Lower leg skin (tissue), 4 donors: ENCODE data around the gene APOD. TPM values are rescaled to one million over a fixed set of nuclear protein-coding genes. Genes with fewer than 3 reads are reported as not detected.
"Not testable (repeated sequence)": the region's sequence is repeated elsewhere in the genome, so short reads cannot be mapped to it uniquely, and the experiment has no call there.

ENCODE experiments used
- DNase-seq, 2 donors: peaks; one replicate each; pipeline ENCODE4 v3.0.0-alpha.2; 2019; ENCODE audit warnings: low spot score in 2 of 2
- H3K4me3 ChIP-seq: fragments of 200-600 bp; sonication (generic); 2 replicates; pipeline ENCODE4 v1.5.1; 2017; ENCODE audit warnings: mild to moderate bottlenecking, low read depth; ENCODE audit not compliant: poor library complexity, severe bottlenecking
- CTCF ChIP-seq, 3 donors: fragments of 450-650 bp; IDR thresholded peaks; one replicate each; pipeline ENCODE4 v1.5.1; 2016; ENCODE audit warnings: antibody characterized with exemption in 3 of 3, mild to moderate bottlenecking in 3 of 3, moderate library complexity in 2 of 3
- POLR2A ChIP-seq, 2 donors: fragments of 450-650 bp; IDR thresholded peaks; one replicate each; pipeline ENCODE4 v1.6.1; 2016 to 2017; ENCODE audit warnings: antibody characterized with exemption in 2 of 2, mild to moderate bottlenecking in 1 of 2, moderate library complexity in 1 of 2
- WGBS, 2 donors: methylation state at CpG; one replicate each; pipeline ENCODE4 v1.1.5; 2018; 5-methylcytosine and 5-hydroxymethylcytosine counted together
- intact Hi-C: fragments of 100-400 bp; cut with DNase I; formaldehyde crosslinking; loops from one replicate; pipeline ENCODE4 v1.15.0; 2023; ENCODE audit warnings: low total_unique reads
- total RNA-seq, 4 donors: library from RNA; depleted of rRNA; stranded (reverse); fragments of >200 nt; gene quantifications; one replicate each; pipeline ENCODE4 v1.1.0, GENCODE V29; 2016

Gene APOD
- total RNA-seq, 4 donors from 2014 or later, result 201 to 766 (median 373) TPM

- DNase-seq, H3K4me3 ChIP-seq, intact Hi-C loops: not testable (repeated sequence)
- WGBS, 2 donors, result 78 to 90% methylated on average over 7 of the region's 26 CpGs
Measured at GRCh38 chr3:195623217-195623965, 39.7 kb upstream of the APOD start.

- WGBS, 2 donors, result 77 to 88% methylated on average over 9 to 17 of the region's 17 CpGs
- intact Hi-C loops, H3K4me3 ChIP-seq, DNase-seq: not testable (repeated sequence)
Measured at GRCh38 chr3:195622523-195623170, 38.9 kb upstream of the APOD start.

- DNase-seq, intact Hi-C loops, H3K4me3 ChIP-seq: not testable (repeated sequence)
- WGBS, 2 donors, result 83 to 94% methylated on average over 6 of the region's 6 CpGs
Measured at GRCh38 chr3:195622012-195622411, 38.3 kb upstream of the APOD start.

GRCh38 chr3:195621095-195621494 lies 37.4 kb upstream of the APOD start:
- H3K4me3 ChIP-seq, intact Hi-C loops, DNase-seq: not testable (repeated sequence)
- 86 to 94% methylated on average over 3 of the region's 3 CpGs for WGBS, 2 donors

GRCh38 chr3:195620476-195620875 lies 36.7 kb upstream of the APOD start:
- peak in 1 of 2 donors; percentile 79 for DNase-seq
- H3K4me3 ChIP-seq, intact Hi-C loops: not testable (repeated sequence)
- WGBS, 2 donors, result 89% methylated on average over 3 of the region's 3 CpGs

- WGBS, 2 donors, result 85 to 86% methylated on average over 24 to 26 of the region's 26 CpGs
- peak in 1 of 2 donors; percentile 36 for DNase-seq
- H3K4me3 ChIP-seq, intact Hi-C loops: not testable (repeated sequence)
Measured at GRCh38 chr3:195619591-195620369, 36.0 kb upstream of the APOD start.

GRCh38 chr3:195617784-195618659 lies 34.3 kb upstream of the APOD start:
- intact Hi-C loops, DNase-seq, H3K4me3 ChIP-seq: not testable (repeated sequence)
- 75 to 78% methylated on average over 23 to 24 of the region's 28 CpGs for WGBS, 2 donors

GRCh38 chr3:195617134-195617533 lies 33.4 kb upstream of the APOD start:
- H3K4me3 ChIP-seq, intact Hi-C loops, DNase-seq: not testable (repeated sequence)
- 74 to 81% methylated on average over 5 of the region's 5 CpGs for WGBS, 2 donors

- DNase-seq, result no peak
- 84 to 87% methylated on average over 9 of the region's 9 CpGs for WGBS, 2 donors
- intact Hi-C loops, result no loop called here
- no peak overlapping the region for H3K4me3 ChIP-seq
- TF ChIP-seq POLR2A (IDR thresholded peaks at IDR 0.05), result no peak
- TF ChIP-seq CTCF (IDR thresholded peaks at IDR 0.05), result no peak
Measured at GRCh38 chr3:195616681-195617080, 32.9 kb upstream of the APOD start.

GRCh38 chr3:195615952-195616537 lies 32.3 kb upstream of the APOD start:
- DNase-seq, intact Hi-C loops, H3K4me3 ChIP-seq: not testable (repeated sequence)
- WGBS, 2 donors, result 91 to 95% methylated on average over 5 to 6 of the region's 15 CpGs

- intact Hi-C loops, DNase-seq, H3K4me3 ChIP-seq: not testable (repeated sequence)
- WGBS, 2 donors, result 73 to 80% methylated on average over 11 to 13 of the region's 16 CpGs
Measured at GRCh38 chr3:195614672-195615504, 31.1 kb upstream of the APOD start.
